HL-60 (cell line): ENCODE measurements around the gene AICDA.

ENCODE experiments used
- DNase-seq, 2 experiments: peaks; one replicate each; pipeline ENCODE4 v3.0.0-alpha.2; 2010 to 2020; ENCODE audit warnings: low read depth in 1 of 2, low spot score in 1 of 2
- H3K27ac ChIP-seq: fragments of 250-450 bp; sonication (Bioruptor Pico); replicated peaks from 2 replicates; pipeline ENCODE4 v1.5.1; 2020; ENCODE audit warnings: mild to moderate bottlenecking, moderate library complexity
- H3K27me3 ChIP-seq: fragments of 250-450 bp; sonication (Bioruptor Pico); 2 replicates; pipeline ENCODE4 v1.5.1; 2021; ENCODE audit warnings: mild to moderate bottlenecking, moderate library complexity; ENCODE audit not compliant: insufficient read depth, poor library complexity, severe bottlenecking
- H3K4me3 ChIP-seq: replicated peaks from 2 replicates; pipeline ENCODE4 v1.5.1; 2011; ENCODE audit warnings: mild to moderate bottlenecking, control low read depth, low read length; ENCODE audit not compliant: insufficient read depth
- CTCF ChIP-seq: IDR thresholded peaks from one replicate; pipeline ENCODE4 v1.5.1; 2011; ENCODE audit warnings: low read length, control low read depth, inconsistent platforms; ENCODE audit not compliant: insufficient read depth
- GABPA ChIP-seq: IDR thresholded peaks from 2 replicates; pipeline ENCODE4 v1.6.1; 2012; ENCODE audit warnings: low read depth
- POLR2AphosphoS5 ChIP-seq: IDR thresholded peaks from 2 replicates; pipeline ENCODE4 v1.6.1; 2012; ENCODE audit warnings: low read depth
- REST ChIP-seq: IDR thresholded peaks from 2 replicates; pipeline ENCODE4 v1.6.1; 2012; ENCODE audit warnings: low read depth; ENCODE audit not compliant: insufficient replicate concordance
- SPI1 ChIP-seq: IDR thresholded peaks from 2 replicates; pipeline ENCODE4 v1.6.1; 2012; ENCODE audit warnings: low read depth, mild to moderate bottlenecking, borderline replicate concordance

The AICDA gene

GRCh38 chr12:8638951-8639350 lies 26.3 kb upstream of the AICDA start:
- no peak overlapping the region for H3K27ac ChIP-seq
- H3K4me3 ChIP-seq: no peak overlapping the region
- no peak for DNase-seq
- TF ChIP-seq POLR2AphosphoS5: no peak
- no peak for TF ChIP-seq CTCF
- TF ChIP-seq SPI1: no peak
- TF ChIP-seq GABPA: no peak
- no peak for TF ChIP-seq REST
- no peaks in the 10 kb centered on the region for H3K27me3 ChIP-seq

- DNase-seq: no peak
- no peak for TF ChIP-seq POLR2AphosphoS5
- TF ChIP-seq REST: no peak
- TF ChIP-seq GABPA: no peak
- no peak for TF ChIP-seq CTCF
- TF ChIP-seq SPI1: no peak
- no peak overlapping the region for H3K4me3 ChIP-seq
Measured at GRCh38 chr12:8637666-8638065, 25.0 kb upstream of the AICDA start.

GRCh38 chr12:8637244-8637643 lies 24.6 kb upstream of the AICDA start:
- Histone ChIP-seq H3K27me3 (no peaks in the 10 kb centered on the region), H3K27ac (no peak overlapping the region), H3K4me3 (no peak overlapping the region)
- TF ChIP-seq CTCF: no peak
- no peak for TF ChIP-seq SPI1
- TF ChIP-seq POLR2AphosphoS5: no peak
- TF ChIP-seq REST: no peak
- no peak for TF ChIP-seq GABPA
- DNase-seq: no peak

More at GRCh38 chr12:8637666-8638065, 25.0 kb upstream of the AICDA start:
- Histone ChIP-seq H3K27me3 (no peaks in the 10 kb centered on the region), H3K27ac (no peak overlapping the region)
